GM19099 (cell line): Measurements from ENCODE around the gene CCDC59.

Experiments used
- POLR2A ChIP-seq: IDR thresholded peaks from 3 replicates; pipeline ENCODE4 v1.6.1; 2011; ENCODE audit warnings: low read depth; ENCODE audit not compliant: insufficient read length; ENCODE audit errors: extremely low read depth

CCDC59 gene

GRCh38 chr12:82329508-82329907, 28.7 kb downstream of the CCDC59 start:
- TF ChIP-seq POLR2A = no peak

- TF ChIP-seq POLR2A = no peak
Measured at GRCh38 chr12:82327861-82328260, 30.3 kb downstream of the CCDC59 start.

GRCh38 chr12:82326905-82327503, 31.2 kb downstream of the CCDC59 start:
- TF ChIP-seq POLR2A = no peak

- TF ChIP-seq POLR2A = no peak
Measured at GRCh38 chr12:82325540-82326336, 32.4 kb downstream of the CCDC59 start.

GRCh38 chr12:82319276-82319675, 38.9 kb downstream of the CCDC59 start:
- TF ChIP-seq POLR2A = no peak

- no peak for TF ChIP-seq POLR2A
Measured at GRCh38 chr12:82314406-82314892, 43.7 kb downstream of the CCDC59 start.
